Activated T-cell treated with anti-CD3 and anti-CD28 coated beads, Interleukin-2, amount 50 U/mL, for 1 hour (primary cell): ENCODE results near the gene ALK.

Experiments used
- DNase-seq: peaks from one replicate; pipeline ENCODE4 v3.0.0-alpha.2; 2020

ALK gene

DNA sequence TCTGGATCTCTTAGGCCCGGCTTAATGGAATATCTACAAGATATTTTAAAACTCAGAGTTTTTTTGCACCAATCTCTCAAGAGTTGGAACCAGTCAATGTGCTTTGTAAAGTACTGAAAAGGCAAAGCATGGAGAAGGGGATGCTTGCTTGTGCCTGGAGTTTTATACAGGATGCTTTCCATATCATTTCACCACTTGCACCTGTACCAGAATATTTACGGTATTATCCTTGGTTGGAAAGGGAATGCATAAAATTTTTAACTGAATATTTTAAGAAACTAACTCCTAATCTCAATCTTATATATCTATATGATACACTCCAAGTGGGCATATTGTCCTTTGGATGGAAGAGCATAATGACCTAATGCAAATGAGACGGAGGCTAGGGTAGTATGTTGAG lies 487.5 kb downstream of the ALK start:
- no peak for DNase-seq

DNA sequence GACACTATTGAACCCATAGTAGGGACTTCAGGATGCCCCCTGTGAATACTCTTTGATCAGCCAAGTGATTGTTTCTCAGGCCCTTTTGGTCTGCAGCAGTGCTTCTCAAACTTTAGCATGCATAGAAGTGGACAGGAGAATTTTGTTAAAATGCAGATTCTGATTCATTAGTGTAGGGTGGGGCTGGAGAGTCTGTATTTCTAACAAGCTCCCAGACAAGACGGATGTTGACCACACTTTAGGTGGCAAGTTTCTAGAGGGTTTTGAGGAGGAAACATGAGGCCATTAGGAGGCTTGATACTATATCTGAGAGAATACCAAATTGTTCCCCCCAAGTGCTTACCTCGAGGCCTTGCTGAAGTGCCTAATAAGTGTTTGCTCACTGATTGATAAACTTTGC lies 488.3 kb downstream of the ALK start:
- no peak for DNase-seq

DNA sequence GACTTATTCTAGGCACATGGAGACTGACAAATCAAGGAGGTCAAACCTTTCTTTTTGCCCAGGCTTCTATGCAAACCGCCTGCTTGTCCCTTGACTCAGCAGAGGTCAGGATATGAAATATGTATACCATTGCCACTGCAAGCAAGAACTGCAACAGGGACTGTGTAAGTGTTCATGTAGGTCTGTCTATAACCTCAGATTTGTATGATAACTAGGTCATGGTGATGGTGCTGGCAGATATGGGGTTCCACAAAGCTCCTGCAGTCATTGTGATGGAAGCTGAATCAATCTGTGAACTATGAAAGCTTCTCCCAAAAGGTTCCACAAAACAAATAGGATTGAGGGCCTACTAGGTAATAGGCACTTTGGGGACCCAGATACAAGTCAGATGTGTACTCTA lies 489.9 kb downstream of the ALK start:
- DNase-seq = no peak

DNA sequence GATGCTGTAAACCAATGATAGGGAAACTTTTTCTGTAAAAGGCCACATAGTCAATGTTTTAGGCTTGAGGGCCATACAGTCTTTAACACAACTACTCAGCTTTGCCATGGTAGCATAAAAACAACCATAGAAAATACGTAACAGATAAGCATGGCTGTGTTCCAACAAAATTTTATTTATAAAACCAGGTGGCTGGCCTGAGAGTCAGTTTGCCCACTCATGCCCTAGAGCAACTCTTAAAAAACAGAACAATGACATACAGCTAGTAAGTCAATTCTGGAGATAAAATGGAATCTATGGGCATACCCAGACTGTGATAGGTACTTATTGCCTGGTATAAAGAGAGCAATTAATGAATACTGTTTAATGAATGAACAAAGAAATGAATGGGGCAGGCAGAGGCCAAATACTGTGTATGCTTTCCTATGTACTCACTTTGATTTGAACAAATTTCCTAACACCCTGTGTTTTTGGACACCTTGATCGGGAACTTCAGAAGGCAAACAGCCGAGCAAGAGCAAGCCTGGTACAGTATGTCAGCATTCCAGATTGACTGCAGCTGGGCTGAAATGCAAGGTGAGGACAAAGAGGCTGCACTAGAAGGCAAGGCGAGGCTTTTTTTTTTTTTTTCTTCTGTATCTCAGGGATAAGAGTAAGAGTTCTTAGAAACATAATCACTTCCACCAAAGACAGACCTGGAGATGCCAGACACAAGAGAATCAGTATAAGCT lies 490.8 kb downstream of the ALK start:
- no peak for DNase-seq

DNA sequence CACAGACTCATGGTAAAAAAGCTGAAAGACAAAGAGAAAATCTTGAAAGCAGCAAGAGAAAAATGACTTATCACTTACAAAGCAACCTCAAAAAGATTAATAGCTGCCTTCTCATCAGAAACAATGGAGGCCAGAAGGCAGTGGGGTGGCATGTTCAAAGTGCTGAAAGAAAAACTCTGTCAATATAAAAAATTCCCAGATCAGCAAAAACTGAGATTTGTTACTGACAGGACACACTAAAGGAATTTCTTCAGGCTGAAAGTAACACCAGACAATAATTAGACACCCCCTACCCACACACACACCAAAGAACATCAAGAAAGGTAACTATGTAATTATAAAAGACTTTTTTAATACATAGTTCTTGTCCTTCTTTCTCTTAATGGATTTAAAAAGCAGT lies 495.0 kb downstream of the ALK start:
- no peak for DNase-seq

DNA sequence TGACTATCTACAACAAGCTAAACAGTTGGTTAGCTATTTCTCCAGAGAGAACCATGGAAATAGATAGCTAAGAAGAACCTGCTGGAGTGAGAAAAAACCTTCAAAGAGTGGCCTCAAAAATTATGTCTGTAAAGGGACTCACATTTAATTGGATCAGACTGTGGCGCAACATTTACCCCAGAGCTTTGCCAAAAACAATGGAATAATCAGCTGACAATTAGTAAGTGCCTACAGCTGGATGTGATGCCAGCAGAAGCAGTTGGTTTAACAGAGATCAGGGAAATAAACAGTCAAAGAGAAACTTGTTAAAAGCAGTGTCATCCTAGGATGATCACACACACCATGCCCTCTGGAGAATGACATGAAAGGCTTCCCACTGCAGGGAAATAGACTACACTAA lies 495.5 kb downstream of the ALK start:
- DNase-seq = no peak

DNA sequence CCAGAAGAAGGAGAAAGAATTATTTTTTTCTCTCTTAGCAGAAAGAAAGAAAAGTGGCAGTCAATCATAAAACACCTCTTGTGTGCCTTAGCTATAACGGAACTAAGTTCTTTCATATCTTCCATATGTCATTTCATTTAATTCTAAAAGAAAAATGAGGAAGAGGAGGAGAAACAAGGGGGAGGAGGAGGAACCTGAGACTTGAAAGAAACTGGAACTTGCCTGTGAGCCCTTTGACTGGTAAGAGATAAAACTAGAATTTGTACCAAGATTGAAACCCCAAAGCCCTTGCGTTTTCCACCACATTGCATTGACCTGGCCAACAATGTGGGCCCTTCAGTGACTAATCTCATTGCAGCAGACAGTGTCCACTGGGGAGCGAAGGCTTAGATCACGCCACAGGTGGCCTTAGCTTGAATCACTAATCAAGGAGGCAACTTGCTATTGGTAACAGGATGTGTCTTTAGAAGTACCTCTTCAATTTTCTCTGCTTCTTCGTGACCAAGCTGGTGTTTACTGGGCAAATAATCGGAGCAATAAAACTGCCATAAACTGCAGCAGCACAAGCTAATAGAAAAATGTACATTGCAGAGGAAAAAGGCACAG lies 498.2 kb downstream of the ALK start:
- no peak for DNase-seq

DNA sequence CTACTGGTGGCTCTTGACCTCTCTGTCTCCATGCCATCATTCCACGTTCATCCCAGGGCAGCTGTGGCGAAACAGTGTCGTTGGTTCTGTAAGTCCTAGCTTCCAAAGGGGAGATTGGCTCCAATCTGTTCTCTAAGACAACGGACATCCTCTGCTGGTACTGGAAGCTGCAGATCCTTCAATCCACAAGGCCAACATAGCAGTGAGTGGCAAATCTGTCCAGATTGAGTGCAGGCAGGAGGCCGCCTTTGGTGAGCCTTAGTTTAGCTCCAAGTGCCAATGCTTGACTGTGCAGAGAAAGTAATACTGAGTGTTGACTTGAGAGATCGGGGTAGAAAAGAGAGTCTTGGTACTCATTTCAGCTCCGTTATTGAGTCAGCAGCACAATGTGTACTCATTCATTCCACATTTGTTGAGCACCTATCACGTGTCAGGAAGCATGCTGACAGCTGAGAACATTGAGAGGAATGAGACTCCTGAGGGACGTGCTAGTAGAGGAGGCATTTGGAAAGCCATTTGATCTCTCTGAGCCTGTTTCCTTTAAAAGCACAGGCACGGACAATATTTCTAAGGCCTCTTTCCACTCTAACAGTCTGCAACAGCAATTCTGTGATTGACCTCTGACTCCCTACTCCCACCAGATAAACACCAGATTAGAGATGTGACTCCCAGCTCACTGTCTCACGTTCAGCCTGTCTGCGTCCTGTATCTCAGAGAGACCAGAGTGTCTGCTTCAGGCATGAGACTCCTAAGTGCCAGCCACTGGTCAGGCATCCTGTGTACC lies 500.2 kb downstream of the ALK start:
- DNase-seq = no peak

DNA sequence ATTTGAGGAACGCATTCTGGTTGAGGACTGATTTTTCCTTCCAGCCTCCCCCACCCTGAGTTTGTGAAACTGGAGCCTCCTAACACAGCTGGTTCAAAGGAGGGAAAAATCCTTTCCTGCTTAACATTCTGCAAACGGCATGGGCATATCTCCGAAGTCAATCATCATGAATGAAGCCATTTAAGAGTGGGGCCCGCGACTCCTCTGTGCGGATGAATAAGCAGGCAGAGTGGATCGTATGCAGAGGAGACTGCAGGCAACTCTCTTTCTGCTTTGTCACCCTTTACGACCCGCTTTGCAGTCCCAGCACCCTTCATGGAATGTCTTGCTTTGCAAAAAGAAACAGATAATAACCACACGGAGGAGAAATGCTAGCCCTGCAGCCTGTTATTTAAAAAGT lies 500.9 kb downstream of the ALK start:
- DNase-seq = no peak

DNA sequence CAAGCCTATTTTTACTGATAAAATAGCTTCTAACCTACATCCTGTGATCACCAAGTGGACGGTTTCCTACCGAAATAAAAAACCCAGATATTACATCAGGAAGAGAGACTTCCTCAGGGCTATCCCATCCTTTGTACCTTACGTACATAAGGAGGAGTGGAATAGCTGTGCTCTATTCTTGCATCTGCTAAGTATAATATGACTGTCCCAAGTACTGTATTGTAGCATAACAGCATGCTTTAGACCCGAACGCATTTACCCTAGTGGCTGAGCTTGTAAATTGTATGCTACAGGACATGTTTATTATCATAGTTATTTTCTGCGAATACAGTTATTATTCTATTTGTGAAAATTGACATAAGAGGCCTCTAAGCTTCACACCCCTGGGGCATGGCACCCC lies 503.8 kb downstream of the ALK start:
- no peak for DNase-seq

DNA sequence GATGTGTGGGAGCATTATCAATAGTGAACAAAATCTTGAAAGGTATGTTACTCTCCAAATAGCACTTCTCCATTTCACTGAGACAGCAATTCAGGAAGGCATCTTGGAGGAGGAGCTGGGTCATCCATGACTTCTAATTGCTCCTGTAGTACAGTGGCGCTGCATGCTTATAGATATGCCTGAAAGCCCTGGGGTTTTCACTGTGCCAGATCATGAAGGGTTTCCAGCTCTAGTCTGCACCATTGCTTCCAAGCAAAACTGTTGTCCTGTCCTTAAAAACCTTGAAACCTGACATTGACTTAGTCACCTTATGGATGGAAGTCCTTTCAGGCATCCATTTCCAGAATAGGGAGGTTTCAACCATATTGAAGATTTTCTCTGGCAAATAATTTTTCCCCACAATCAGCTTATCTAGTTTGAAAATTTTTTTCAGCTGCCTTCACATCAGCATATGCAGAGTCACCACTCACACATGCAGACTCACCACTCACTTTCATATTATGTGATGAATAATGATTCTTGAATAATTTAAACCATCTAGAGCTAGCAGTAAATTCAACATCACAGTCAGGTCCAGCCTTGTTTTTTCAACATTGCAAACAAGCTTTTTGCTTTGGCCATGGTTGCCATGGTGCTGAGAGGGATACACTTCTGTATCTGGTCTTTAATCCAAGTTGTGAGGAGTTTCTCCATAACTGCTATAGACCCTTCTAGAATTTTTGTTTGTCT lies 509.0 kb downstream of the ALK start:
- DNase-seq = no peak

DNA sequence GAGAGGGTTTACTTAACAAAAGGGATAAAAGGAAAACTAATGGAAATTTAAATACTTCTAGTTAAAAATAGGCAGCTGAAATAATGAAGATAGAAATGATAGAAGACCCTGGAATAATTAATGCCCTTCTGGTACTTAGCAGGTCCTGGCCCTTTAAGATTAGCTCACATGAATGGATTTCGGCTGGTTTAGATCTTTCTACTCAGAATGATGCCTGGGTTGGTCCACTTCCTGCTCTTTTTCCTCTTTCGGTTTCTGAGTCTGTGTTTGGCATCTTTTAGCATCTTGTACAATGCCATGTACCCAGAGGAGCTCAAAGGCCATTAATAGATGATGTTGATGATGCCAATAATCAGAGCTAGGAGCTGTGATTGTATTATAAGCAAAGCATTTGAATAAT lies 515.7 kb downstream of the ALK start:
- no peak for DNase-seq

DNA sequence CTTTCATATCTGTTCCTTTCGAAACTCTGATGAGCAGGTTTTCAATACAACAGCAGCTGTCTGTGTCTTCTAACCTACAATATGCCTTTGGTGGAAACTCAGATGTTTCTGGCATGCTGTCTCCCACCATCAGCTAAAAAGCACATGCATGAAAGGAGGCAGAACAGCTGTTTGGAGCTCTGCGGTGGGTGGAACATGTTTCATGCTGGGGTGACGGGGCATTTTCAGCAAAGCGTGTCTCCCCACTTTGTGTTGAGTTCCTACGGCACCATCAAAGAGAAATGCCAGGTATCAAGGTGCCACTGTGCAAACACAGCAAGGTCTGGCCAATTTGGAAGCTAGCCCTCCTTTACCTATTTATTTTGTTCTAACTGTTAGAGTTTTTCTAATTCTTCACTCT lies 516.1 kb downstream of the ALK start:
- DNase-seq = no peak

DNA sequence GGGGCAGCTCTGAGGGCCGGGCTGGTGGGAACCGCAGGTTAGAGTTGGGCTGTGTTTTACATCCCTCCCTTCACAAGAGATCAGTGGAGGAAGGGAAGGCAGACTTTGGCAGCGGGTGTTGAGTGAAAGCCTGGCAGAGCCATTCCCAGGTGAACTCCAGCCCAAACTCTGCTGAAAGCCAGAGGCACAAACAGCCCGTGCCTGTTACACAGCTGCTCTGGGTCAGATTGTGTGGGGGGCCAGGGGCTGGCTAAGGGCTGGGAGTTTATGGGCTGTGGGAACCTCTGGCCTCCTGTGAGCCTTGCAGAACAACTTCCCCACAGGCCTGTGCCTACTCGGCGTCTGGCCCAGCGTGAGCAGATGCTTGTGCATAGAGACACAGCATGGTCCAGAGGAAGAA lies 519.4 kb downstream of the ALK start:
- no peak for DNase-seq

DNA sequence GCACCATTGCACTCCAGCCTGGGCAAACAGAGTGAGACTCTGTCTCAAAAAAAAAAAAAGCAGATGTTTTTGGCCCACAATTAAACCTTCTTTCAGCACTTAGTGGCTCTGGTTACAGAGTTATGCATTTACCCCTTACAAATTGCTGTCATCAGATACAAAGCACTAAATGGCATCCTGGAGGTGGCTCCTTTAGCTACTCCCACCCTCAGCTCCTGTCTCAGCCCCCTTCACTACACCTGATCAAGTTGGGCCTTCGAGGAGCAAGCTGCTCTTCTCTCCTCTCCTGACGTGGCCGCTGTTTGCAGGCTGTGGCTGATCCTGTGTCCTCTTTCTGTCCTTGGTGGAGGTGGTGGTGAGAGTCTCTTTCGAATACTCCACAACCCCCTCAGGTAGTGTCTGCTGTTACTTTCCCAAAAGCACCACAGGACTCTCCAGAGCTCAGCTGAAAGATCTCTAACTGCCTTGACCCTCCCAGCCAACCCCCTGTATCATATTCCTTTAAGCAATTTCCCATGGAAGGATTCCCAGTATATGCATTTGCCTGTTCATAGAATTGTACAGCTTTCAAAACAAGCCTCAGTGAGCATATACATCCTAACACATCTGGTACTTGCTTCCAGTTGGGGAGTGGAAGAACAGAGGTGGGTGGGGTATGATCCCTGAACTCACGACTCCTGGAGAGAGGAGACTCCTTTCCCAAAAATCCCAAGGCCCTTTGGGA lies 520.3 kb downstream of the ALK start:
- no peak for DNase-seq

DNA sequence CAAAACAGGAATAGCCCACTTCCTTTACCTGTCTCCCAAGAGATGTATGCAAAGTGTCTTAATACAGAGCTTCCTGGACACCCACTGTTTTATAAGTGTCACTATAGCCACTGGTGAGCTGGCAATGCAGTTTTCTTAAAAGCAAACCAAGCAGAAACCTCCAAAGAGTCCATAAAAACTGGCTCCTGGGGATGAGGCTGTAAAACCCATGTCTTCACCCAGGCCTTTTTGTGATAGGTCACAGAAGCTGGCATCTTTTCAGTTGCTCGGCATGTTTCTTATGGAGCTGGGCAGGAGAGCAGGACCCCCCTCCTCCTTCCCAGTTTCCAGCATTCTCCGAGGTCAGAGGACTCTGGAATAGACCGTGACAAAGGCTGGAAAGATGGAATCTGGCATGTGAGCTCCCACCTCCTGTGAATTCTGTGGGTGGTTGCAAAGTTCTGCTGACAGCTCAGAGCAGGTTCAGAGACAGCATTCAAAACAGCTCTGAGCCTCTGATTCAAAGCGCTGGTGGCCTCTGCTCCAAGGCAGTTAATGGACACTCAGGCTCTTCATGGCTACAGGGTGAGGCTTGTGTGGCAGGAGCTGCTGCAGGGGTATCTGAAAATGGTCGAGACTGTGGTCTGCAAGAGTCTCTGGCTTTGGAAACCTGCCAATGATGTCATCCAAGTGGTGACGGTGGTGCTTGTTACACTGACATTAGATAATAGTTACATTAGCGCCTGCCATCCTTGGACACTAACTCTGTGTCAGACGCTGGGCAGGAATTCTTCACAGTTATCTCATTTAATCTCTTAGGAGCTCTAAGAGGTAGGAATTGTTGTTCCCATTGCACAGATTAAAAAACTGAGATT lies 522.8 kb downstream of the ALK start:
- no peak for DNase-seq

DNA sequence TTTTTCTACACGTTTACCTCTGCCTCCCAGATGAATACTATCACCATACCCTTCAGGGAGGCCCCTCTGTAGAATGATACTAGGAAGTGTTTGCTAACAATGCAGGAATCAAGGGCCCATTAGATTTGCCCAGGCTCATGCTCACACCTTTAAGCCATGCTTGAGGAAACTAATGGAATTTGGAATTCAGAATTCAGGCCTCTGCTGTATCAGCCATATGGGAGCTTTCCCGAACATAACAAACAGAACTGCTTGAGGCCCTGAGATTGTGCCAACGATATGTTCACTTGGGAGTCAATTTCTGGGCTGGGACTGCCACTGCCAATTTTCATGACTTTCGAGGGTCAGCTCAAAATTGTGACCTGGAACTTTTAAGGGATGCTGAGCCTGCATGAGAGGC lies 523.7 kb downstream of the ALK start:
- no peak for DNase-seq

DNA sequence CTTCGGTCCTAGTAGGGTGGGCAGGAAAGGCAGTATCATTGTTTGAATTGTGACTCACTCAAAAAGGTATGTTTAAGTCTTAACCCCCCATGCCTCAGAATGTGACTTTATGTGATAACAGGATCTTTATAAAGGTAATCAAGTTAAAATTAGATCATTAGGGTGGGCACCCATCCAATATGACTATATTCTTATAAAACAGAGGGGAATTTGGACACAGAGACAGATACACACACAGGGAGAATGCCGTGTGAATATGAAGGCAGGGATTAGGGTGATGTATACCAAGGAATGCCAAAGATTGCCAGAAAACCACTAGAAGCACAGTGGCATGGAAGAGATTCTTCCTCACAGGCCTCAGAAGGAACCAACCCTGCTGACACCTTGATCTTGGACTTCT lies 524.3 kb downstream of the ALK start:
- no peak for DNase-seq

DNA sequence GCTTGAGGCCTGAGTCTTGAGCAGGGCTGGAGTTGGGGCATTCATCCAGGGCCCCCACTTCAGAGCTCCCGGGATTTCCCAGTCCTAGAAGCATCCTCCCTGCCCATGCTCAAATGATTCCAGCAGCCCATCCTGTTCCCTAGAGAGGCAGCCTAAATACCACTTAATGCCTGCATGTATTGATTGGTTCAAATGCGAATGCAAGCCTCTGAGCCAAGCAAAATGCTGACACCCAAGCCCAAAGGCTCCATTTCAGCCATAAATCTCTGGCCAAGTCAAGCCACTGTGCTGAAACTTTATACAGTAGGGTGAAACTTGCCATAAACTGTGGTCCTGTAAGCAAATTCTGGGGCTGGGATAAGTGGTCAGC lies 526.4 kb downstream of the ALK start:
- no peak for DNase-seq

DNA sequence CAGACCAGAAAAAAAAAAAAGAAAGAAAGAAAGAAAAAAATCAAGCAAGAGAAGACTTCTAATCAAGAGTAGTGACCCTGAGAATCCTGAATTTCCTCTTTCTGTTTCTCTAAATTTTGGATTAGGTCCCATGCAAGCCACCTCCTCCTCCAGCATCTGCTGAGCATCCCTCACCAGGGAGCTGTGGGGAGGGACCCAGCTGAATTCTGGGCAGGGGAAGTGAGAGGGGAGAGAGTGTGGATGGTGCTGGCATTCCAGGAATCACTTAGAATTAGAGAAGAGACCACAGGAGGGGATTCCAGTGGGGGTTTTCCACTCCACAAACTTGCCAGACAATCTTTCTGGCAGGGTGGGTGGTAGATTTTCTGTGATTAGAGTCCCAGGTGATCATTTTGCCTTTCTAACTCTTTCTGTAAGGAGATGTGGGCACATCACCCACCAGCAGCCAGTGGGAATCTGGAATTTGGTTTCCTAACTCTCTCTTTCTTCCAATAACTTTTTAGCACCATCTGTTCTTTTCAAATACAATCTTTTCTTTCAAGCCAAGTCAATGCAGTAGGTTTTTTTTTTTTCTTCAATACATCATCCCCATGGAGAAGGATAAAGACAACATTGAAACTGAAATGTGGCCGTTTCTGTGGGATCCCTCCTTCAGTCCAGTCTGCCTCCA lies 526.9 kb downstream of the ALK start:
- no peak for DNase-seq

DNA sequence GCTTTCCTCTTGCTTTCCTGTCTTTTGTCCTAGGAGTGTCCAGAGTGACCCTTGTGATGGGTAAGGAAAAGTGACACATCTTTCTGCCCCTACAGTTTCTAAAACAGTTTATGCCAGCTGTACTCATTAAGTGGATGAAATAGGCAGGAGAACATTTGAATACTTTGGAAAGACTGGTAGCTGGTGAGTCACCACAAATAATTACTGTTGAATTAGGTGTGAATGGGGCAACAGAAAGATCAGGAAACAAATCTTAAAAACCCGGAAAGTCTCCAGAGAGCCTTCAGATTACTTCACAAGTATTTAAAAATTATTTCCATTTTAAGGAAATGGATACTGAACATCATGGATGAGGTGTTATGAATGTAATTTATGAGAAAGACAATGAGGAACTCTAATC lies 527.7 kb downstream of the ALK start:
- no peak for DNase-seq
